ENCODE data around the gene CAVIN2.

The CAVIN2 gene

GRCh38 chr2:191866195-191866594 is 19.3 kb upstream of the CAVIN2 start:
- Histone ChIP-seq H3K4me3 (ENCODE audit: low read length) (no peak overlapping the region), H3K9me3 (replicated peaks; ENCODE audit: insufficient read depth, low read length) (no peaks in the 10 kb centered on the region), H3K4me1 (ENCODE audit: low read length) (no peaks in the 10 kb centered on the region), H4K20me1 (ENCODE audit: insufficient read depth, low read length) (no peaks in the 10 kb centered on the region), H3K27me3 (replicated peaks; ENCODE audit: insufficient read depth, low read length) (no peaks in the 10 kb centered on the region), H3K36me3 (replicated peaks; ENCODE audit: insufficient read depth, low read length) (no peaks in the 10 kb centered on the region), H3K9me2 (replicated peaks; ENCODE audit: insufficient read depth, low read length) (no peaks in the 10 kb centered on the region), H3K79me2 (ENCODE audit: low read length) (no peaks in the 10 kb centered on the region), H3F3A (ENCODE audit: insufficient read depth, low read length) (no peaks in the 10 kb centered on the region), H2AFZ (ENCODE audit: low read length) (no peak overlapping the region), H3K9ac (ENCODE audit: low read length) (no peak overlapping the region), H3K27ac (ENCODE audit: low read length) (no peak overlapping the region), H3K4me2 (ENCODE audit: low read depth, low read length) (no peak overlapping the region)
- TF ChIP-seq EZH2phosphoT487 (IDR thresholded peaks at IDR 0.05; ENCODE audit: low read length) (no peak), EZH2 (optimal IDR thresholded peaks at IDR 0.05; ENCODE audit: low read depth, low read length) (no peak)
- DNase-seq = no peak

GRCh38 chr2:191864628-191865374 is 17.9 kb upstream of the CAVIN2 start:
- Histone ChIP-seq H3K9me2 (replicated peaks; ENCODE audit: insufficient read depth, low read length) (no peaks in the 10 kb centered on the region), H3F3A (ENCODE audit: insufficient read depth, low read length) (no peaks in the 10 kb centered on the region), H3K79me2 (ENCODE audit: low read length) (no peaks in the 10 kb centered on the region), H3K4me1 (ENCODE audit: low read length) (no peaks in the 10 kb centered on the region), H3K27me3 (replicated peaks; ENCODE audit: insufficient read depth, low read length) (no peaks in the 10 kb centered on the region), H3K9ac (ENCODE audit: low read length) (no peak overlapping the region), H3K4me3 (ENCODE audit: low read length) (no peak overlapping the region), H3K4me2 (ENCODE audit: low read depth, low read length) (no peak overlapping the region), H2AFZ (ENCODE audit: low read length) (no peak overlapping the region), H4K20me1 (ENCODE audit: insufficient read depth, low read length) (no peaks in the 10 kb centered on the region), H3K9me3 (replicated peaks; ENCODE audit: insufficient read depth, low read length) (no peaks in the 10 kb centered on the region), H3K36me3 (replicated peaks; ENCODE audit: insufficient read depth, low read length) (no peaks in the 10 kb centered on the region), H3K27ac (ENCODE audit: low read length) (no peak overlapping the region)
- DNase-seq = no peak
- TF ChIP-seq EZH2 (optimal IDR thresholded peaks at IDR 0.05; ENCODE audit: low read depth, low read length) (no peak), CTCF (IDR thresholded peaks at IDR 0.05; ENCODE audit: low read length) (no peak), EZH2phosphoT487 (IDR thresholded peaks at IDR 0.05; ENCODE audit: low read length) (no peak)

GRCh38 chr2:191863988-191864387 is 17.1 kb upstream of the CAVIN2 start:
- Histone ChIP-seq H2AFZ (ENCODE audit: low read length) (no peak overlapping the region), H3K36me3 (replicated peaks; ENCODE audit: insufficient read depth, low read length) (no peaks in the 10 kb centered on the region), H3K9me2 (replicated peaks; ENCODE audit: insufficient read depth, low read length) (no peaks in the 10 kb centered on the region), H3F3A (ENCODE audit: insufficient read depth, low read length) (no peaks in the 10 kb centered on the region), H3K79me2 (ENCODE audit: low read length) (no peaks in the 10 kb centered on the region), H3K9me3 (replicated peaks; ENCODE audit: insufficient read depth, low read length) (no peaks in the 10 kb centered on the region), H3K27me3 (replicated peaks; ENCODE audit: insufficient read depth, low read length) (no peaks in the 10 kb centered on the region), H4K20me1 (ENCODE audit: insufficient read depth, low read length) (no peaks in the 10 kb centered on the region), H3K4me3 (ENCODE audit: low read length) (no peak overlapping the region), H3K9ac (ENCODE audit: low read length) (no peak overlapping the region), H3K27ac (ENCODE audit: low read length) (no peak overlapping the region), H3K4me1 (ENCODE audit: low read length) (no peaks in the 10 kb centered on the region), H3K4me2 (ENCODE audit: low read depth, low read length) (no peak overlapping the region)
- DNase-seq = no peak
- no peak for TF ChIP-seq EZH2phosphoT487 (IDR thresholded peaks at IDR 0.05; ENCODE audit: low read length)
- TF ChIP-seq EZH2 (optimal IDR thresholded peaks at IDR 0.05; ENCODE audit: low read depth, low read length) = no peak
- TF ChIP-seq CTCF (IDR thresholded peaks at IDR 0.05; ENCODE audit: low read length) = no peak

GRCh38 chr2:191862156-191862775 is 15.4 kb upstream of the CAVIN2 start:
- no peak overlapping the region for H3K9ac ChIP-seq (ENCODE audit: low read length)
- H3K27ac ChIP-seq (ENCODE audit: low read length) = no peak overlapping the region
- H3K4me2 ChIP-seq (ENCODE audit: low read depth, low read length) = no peak overlapping the region
- no peaks in the 10 kb centered on the region for H4K20me1 ChIP-seq (ENCODE audit: insufficient read depth, low read length)
- H3F3A ChIP-seq (ENCODE audit: insufficient read depth, low read length) = no peaks in the 10 kb centered on the region
- H3K4me3 ChIP-seq (ENCODE audit: low read length) = no peak overlapping the region
- H3K79me2 ChIP-seq (ENCODE audit: low read length) = no peaks in the 10 kb centered on the region
- H3K9me2 ChIP-seq (replicated peaks; ENCODE audit: insufficient read depth, low read length) = no peaks in the 10 kb centered on the region
- H2AFZ ChIP-seq (ENCODE audit: low read length) = no peak overlapping the region
- H3K36me3 ChIP-seq (replicated peaks; ENCODE audit: insufficient read depth, low read length) = no peaks in the 10 kb centered on the region
- H3K27me3 ChIP-seq (replicated peaks; ENCODE audit: insufficient read depth, low read length) = no peaks in the 10 kb centered on the region
- H3K9me3 ChIP-seq (replicated peaks; ENCODE audit: insufficient read depth, low read length) = no peaks in the 10 kb centered on the region
- DNase-seq = no peak
- H3K4me1 ChIP-seq (ENCODE audit: low read length) = no peaks in the 10 kb centered on the region
- TF ChIP-seq CTCF (IDR thresholded peaks at IDR 0.05; ENCODE audit: low read length) (no peak), EZH2 (optimal IDR thresholded peaks at IDR 0.05; ENCODE audit: low read depth, low read length) (no peak), EZH2phosphoT487 (IDR thresholded peaks at IDR 0.05; ENCODE audit: low read length) (no peak)
